Measurements from ENCODE around the gene AIMP2.
"Not testable (repeated sequence)": the region's sequence is repeated elsewhere in the genome, so short reads cannot be mapped to it uniquely, and the experiment has no call there.

- not testable (repeated sequence) for TF ChIP-seq CTCF (conservative IDR thresholded peaks at IDR 0.05; ENCODE audit: low read depth, low read length); ELK1 (IDR thresholded peaks at IDR 0.05; ENCODE audit: borderline replicate concordance, low read depth, low read length); MAFK (IDR thresholded peaks at IDR 0.05; ENCODE audit: low read depth, low read length); RAD21 (IDR thresholded peaks at IDR 0.05; ENCODE audit: low read length); POLR2A (IDR thresholded peaks at IDR 0.05; ENCODE audit: low read depth, low read length); USF2 (IDR thresholded peaks at IDR 0.05; ENCODE audit: low read depth, low read length); MXI1 (IDR thresholded peaks at IDR 0.05; ENCODE audit: borderline replicate concordance, low read depth, low read length); FOS (IDR thresholded peaks at IDR 0.05; ENCODE audit: low read depth, low read length)
Measured at GRCh38 chr7:5970347-5970911, 38.6 kb upstream of the AIMP2 start, which contains the start of gene RSPH10B.
